ENCODE results near the gene FLCN.

FLCN gene

GRCh38 chr17:17172001-17172939, 64.7 kb downstream of the FLCN start:
- H3K27ac ChIP-seq = no peak overlapping the region
- H3K36me3 ChIP-seq = peaks cover 62% of the 10 kb centered on the region
- no peak for TF ChIP-seq CTCF (IDR thresholded peaks at IDR 0.05)

GRCh38 chr17:17171186-17171585, 65.8 kb downstream of the FLCN start:
- Histone ChIP-seq H3K27me3 (no peaks in the 10 kb centered on the region), H3K27ac (no peak overlapping the region), H3K9me3 (no peaks in the 10 kb centered on the region), H3K4me3 (ENCODE audit: low read depth in 1 of 2, low read length in 1 of 2) (no peak overlapping the region), H3K36me3 (peaks cover 64% of the 10 kb centered on the region), H3K4me1 (ENCODE audit: control insufficient read depth in 1 of 2, insufficient read depth in 1 of 2, low read depth in 1 of 2, low read length in 1 of 2) (peaks cover 9 to 11% of the 10 kb centered on the region in 2 experiments)
- TF ChIP-seq CTCF (IDR thresholded peaks at IDR 0.05) = no peak

More at GRCh38 chr17:17172001-17172939, 64.7 kb downstream of the FLCN start:
- Histone ChIP-seq H3K4me1 (ENCODE audit: control insufficient read depth in 1 of 2, insufficient read depth in 1 of 2, low read depth in 1 of 2, low read length in 1 of 2) (peaks cover 17 to 18% of the 10 kb centered on the region in 2 experiments), H3K27me3 (no peaks in the 10 kb centered on the region), H3K4me3 (ENCODE audit: low read depth in 1 of 2, low read length in 1 of 2) (no peak overlapping the region), H3K9me3 (no peaks in the 10 kb centered on the region)

- Histone ChIP-seq H3K9me3 (no peaks in the 10 kb centered on the region), H3K27ac (no peak overlapping the region), H3K4me3 (ENCODE audit: low read depth in 1 of 2, low read length in 1 of 2) (no peak overlapping the region), H3K36me3 (peaks cover 71% of the 10 kb centered on the region), H3K27me3 (no peaks in the 10 kb centered on the region), H3K4me1 (ENCODE audit: control insufficient read depth in 1 of 2, insufficient read depth in 1 of 2, low read depth in 1 of 2, low read length in 1 of 2) (peaks cover 2 to 4% of the 10 kb centered on the region in 2 experiments)
- no peak for TF ChIP-seq CTCF (IDR thresholded peaks at IDR 0.05)
Measured at GRCh38 chr17:17170346-17170985, 66.5 kb downstream of the FLCN start.

GRCh38 chr17:17169396-17169795, 67.6 kb downstream of the FLCN start:
- no peak overlapping the region for H3K27ac ChIP-seq
- TF ChIP-seq CTCF (IDR thresholded peaks at IDR 0.05) = no peak
- H3K27me3 ChIP-seq = no peaks in the 10 kb centered on the region
- H3K4me3 ChIP-seq (ENCODE audit: low read depth in 1 of 2, low read length in 1 of 2) = no peak overlapping the region
- peaks cover 74% of the 10 kb centered on the region for H3K36me3 ChIP-seq
- H3K4me1 ChIP-seq (ENCODE audit: control insufficient read depth in 1 of 2, insufficient read depth in 1 of 2, low read depth in 1 of 2, low read length in 1 of 2) = no peaks in the 10 kb centered on the region
- no peaks in the 10 kb centered on the region for H3K9me3 ChIP-seq

GRCh38 chr17:17168401-17168800, 68.6 kb downstream of the FLCN start:
- H3K27ac ChIP-seq = no peak overlapping the region
- no peak for TF ChIP-seq CTCF (IDR thresholded peaks at IDR 0.05)
- H3K36me3 ChIP-seq = peaks cover 69% of the 10 kb centered on the region
- no peaks in the 10 kb centered on the region for H3K4me1 ChIP-seq (ENCODE audit: control insufficient read depth in 1 of 2, insufficient read depth in 1 of 2, low read depth in 1 of 2, low read length in 1 of 2)
- H3K9me3 ChIP-seq = no peaks in the 10 kb centered on the region
- H3K4me3 ChIP-seq (ENCODE audit: low read depth in 1 of 2, low read length in 1 of 2) = no peak overlapping the region
- H3K27me3 ChIP-seq = no peaks in the 10 kb centered on the region
